Measurements from ENCODE around the gene C1QL1.

DNA sequence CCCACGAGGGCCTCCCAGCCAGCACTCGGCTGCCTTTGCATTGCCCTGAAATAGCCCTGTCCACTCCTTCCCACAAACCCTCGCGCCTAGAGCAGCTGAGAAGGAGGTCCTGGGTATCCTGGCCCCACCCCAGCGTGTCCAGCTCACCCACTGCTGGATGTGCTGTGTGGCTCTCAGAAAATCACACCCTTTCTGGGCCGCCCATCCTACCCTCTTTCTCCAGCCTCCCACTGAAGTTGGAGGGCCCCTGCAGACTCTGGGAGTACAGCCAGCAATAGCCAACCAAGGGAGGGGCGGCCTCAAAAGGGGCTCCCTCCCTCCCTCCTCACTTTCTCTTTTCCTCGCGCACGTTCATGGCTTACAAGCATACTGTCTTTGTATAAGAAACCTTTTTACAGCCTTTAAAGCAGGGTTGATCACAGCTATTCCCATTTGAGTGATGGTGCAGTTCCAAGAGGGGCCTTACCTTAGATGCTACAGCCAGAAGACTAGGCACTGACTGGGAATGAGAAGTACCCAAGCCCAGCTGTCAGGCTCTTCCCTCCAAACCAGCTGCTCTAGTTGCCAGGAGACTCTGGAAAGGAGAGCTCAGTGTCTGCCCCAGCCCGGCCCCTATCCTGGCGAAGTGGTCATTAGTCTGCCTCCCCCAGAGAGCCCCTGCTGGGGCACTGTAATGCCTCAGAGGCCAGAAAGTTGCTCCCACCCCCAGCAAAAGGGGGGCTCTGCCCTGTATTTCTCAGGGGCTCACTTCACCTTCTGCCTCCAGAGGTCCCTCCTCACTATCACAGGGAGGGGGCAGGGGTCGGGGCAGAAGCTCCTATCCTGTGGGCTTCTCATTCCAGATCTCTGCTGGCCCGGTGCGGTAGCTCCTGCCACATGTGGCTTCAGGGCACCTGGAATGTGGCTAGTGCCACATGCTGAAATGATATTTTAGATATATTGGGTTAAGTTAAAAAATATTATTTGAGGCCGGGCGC is 45.2 kb upstream of the C1QL1 start:
- TF ChIP-seq CTCF (IDR thresholded peaks at IDR 0.05) (no peak), POLR2A (IDR thresholded peaks at IDR 0.05) (no peak), EP300 (IDR thresholded peaks at IDR 0.05) (no peak)

Data from ovary (tissue), 3 donors.